ENCODE results near the gene HEMK1. TPM values are rescaled to one million over a fixed set of nuclear protein-coding genes. Genes with fewer than 3 reads are reported as not detected.

The HEMK1 gene
- total RNA-seq, 4 donors from 2014 or later: 4.4 to 11.8 (median 4.9) TPM

GRCh38 chr3:50536471-50537180 is 32.7 kb upstream of the HEMK1 start:
- H3K36me3 ChIP-seq: no peaks in the 10 kb centered on the region
- H3K4me1 ChIP-seq: peaks cover 0 to 9% (median 0%) of the 10 kb centered on the region in 3 donors
- intact Hi-C loops (cut with DNase I): loop anchor here (10.0 kb wide), 1 partner anchor 162 kb away; no protein-coding TSS in a partner anchor
- no peak overlapping the region for H3K4me3 ChIP-seq
- H3K27me3 ChIP-seq: peaks cover 0 to 39% (median 0%) of the 10 kb centered on the region in 4 donors
- no peaks in the 10 kb centered on the region for H3K9me3 ChIP-seq
- WGBS, 2 donors: 67 to 73% methylated on average over 3 to 5 of the region's 5 CpGs
- H3K27ac ChIP-seq: no peak overlapping the region
- DNase-seq: no peak
- no peak for TF ChIP-seq POLR2A (IDR thresholded peaks at IDR 0.05)
- TF ChIP-seq, protein P1, sequence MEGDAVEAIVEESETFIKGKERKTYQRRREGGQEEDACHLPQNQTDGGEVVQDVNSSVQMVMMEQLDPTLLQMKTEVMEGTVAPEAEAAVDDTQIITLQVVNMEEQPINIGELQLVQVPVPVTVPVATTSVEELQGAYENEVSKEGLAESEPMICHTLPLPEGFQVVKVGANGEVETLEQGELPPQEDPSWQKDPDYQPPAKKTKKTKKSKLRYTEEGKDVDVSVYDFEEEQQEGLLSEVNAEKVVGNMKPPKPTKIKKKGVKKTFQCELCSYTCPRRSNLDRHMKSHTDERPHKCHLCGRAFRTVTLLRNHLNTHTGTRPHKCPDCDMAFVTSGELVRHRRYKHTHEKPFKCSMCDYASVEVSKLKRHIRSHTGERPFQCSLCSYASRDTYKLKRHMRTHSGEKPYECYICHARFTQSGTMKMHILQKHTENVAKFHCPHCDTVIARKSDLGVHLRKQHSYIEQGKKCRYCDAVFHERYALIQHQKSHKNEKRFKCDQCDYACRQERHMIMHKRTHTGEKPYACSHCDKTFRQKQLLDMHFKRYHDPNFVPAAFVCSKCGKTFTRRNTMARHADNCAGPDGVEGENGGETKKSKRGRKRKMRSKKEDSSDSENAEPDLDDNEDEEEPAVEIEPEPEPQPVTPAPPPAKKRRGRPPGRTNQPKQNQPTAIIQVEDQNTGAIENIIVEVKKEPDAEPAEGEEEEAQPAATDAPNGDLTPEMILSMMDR (IDR thresholded peaks at IDR 0.05): no peak

GRCh38 chr3:50537421-50538129 is 31.7 kb upstream of the HEMK1 start:
- no peak overlapping the region for H3K4me3 ChIP-seq
- 57 to 73% methylated on average over 4 of the region's 4 CpGs for WGBS, 2 donors
- intact Hi-C loops (cut with DNase I): loop anchor here (10.0 kb wide), 1 partner anchor 163 kb away; no protein-coding TSS in a partner anchor

DNA sequence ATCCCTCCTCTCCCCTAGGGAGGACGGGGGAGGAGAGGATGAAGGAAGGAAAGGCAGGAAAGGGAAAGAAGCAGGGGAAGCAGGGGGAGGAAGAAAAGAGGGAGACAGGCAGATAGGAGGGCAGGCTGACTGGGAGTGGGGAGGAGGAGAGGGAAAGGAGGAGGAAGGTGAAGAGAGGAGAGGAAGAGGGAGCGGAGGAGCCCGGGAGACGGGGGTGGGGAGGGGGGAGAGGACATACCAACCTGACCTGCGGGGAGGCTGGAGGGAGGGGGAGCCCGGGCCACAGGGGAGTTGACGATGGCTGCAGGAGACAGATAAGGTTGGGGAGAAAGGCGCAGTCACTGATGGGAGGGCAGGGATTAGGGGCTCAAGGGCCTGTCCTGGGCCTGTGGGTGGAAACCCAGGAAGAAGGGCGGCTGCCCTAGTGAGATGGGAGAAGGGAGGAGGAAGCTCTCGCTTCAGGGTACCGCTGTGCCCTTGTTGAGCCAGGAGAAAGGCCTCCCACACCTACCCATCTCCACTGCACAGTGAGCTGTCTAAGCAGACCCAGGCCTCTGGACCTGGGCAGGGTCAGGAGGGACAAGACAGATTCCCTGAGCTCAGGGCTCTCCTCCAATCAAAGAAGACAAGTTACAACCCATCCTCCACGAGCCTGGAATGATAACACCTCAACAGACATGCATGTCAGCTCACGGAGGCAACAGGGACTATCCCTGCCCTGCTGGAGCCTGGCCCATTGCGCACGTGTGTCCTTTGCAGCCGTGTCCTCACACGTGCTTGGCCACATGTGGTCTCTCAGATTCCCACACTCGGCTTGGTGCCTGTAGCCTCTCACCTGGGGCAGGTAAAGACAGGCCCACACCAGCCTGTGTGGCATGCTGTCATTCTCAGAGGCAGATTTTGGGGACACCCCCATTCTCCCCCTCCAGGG is 29.7 kb upstream of the HEMK1 start:
- intact Hi-C loops (cut with DNase I): loop anchor here (5.0 to 10.0 kb wide), 2 partner anchors 102 to 165 kb away; no protein-coding TSS in a partner anchor
- Histone ChIP-seq H3K27ac (no peak overlapping the region), H3K4me1 (peaks cover 0 to 9% (median 0%) of the 10 kb centered on the region in 3 donors), H3K27me3 (peaks cover 0 to 36% (median 0%) of the 10 kb centered on the region in 4 donors), H3K4me3 (no peak overlapping the region), H3K36me3 (no peaks in the 10 kb centered on the region), H3K9me3 (no peaks in the 10 kb centered on the region)
- no peak for DNase-seq
- 37 to 42% methylated on average over 9 to 13 of the region's 18 CpGs for WGBS, 2 donors
- TF ChIP-seq, protein P1 (IDR thresholded peaks at IDR 0.05): no peak
- no peak for TF ChIP-seq POLR2A (IDR thresholded peaks at IDR 0.05)

More at GRCh38 chr3:50537421-50538129, 31.7 kb upstream of the HEMK1 start:
- DNase-seq: no peak
- H3K27me3 ChIP-seq: peaks cover 0 to 36% (median 0%) of the 10 kb centered on the region in 4 donors
- TF ChIP-seq POLR2A (IDR thresholded peaks at IDR 0.05): no peak
- TF ChIP-seq, protein P1 (IDR thresholded peaks at IDR 0.05): no peak
- H3K27ac ChIP-seq: no peak overlapping the region
- H3K4me1 ChIP-seq: peaks cover 0 to 9% (median 0%) of the 10 kb centered on the region in 3 donors
- no peaks in the 10 kb centered on the region for H3K36me3 ChIP-seq
- H3K9me3 ChIP-seq: no peaks in the 10 kb centered on the region

- Histone ChIP-seq H3K27ac (no peak overlapping the region), H3K27me3 (peaks cover 0 to 19% (median 0%) of the 10 kb centered on the region in 4 donors), H3K4me3 (no peak overlapping the region), H3K36me3 (no peaks in the 10 kb centered on the region), H3K4me1 (peaks cover 0 to 9% (median 0%) of the 10 kb centered on the region in 3 donors), H3K9me3 (no peaks in the 10 kb centered on the region)
- no peak for TF ChIP-seq POLR2A (IDR thresholded peaks at IDR 0.05)
- TF ChIP-seq, protein P1 (IDR thresholded peaks at IDR 0.05): peak; percentile 81 to 89 (median 84)
- intact Hi-C loops (cut with DNase I): loop anchor here (5.0 kb wide), 1 partner anchor 105 kb away; no protein-coding TSS in a partner anchor
- 42 to 50% methylated on average over 2 of the region's 2 CpGs for WGBS, 2 donors
- DNase-seq: no peak
Observed at GRCh38 chr3:50542177-50543034, 26.9 kb upstream of the HEMK1 start.

Data from esophagus squamous epithelium (tissue), 5 donors.